Kidney (tissue), 14 donors: ENCODE data around the gene CELF4. TPM values are rescaled to one million over a fixed set of nuclear protein-coding genes. Genes with fewer than 3 reads are reported as not detected.

Source experiments
- DNase-seq, 5 donors: peaks; one replicate each; pipeline ENCODE4 v3.0.0-alpha.2; 2013 to 2020
- FAIRE-seq: peaks from 2 replicates; lab custom pipeline; 2012; peaks lifted over from hg19 to GRCh38; lab: Jason Lieb, UNC
- H3K27ac ChIP-seq, 2 donors: one replicate each; pipeline ENCODE4 v1.7.0; 2013; ENCODE audit warnings: low read depth in 2 of 2, low read length in 2 of 2, inconsistent platforms in 1 of 2
- H3K27me3 ChIP-seq: one replicate; pipeline ENCODE4 v1.7.1; 2013; ENCODE audit warnings: low read length, inconsistent platforms; ENCODE audit not compliant: control insufficient read depth, insufficient read depth
- H3K36me3 ChIP-seq, 3 donors: one replicate each; pipeline versions ENCODE4 v1.7.0 to v1.7.1; 2013; ENCODE audit warnings: low read length in 3 of 3, control low read depth in 1 of 3, inconsistent platforms in 1 of 3; ENCODE audit not compliant: insufficient read depth in 3 of 3, control insufficient read depth in 2 of 3
- H3K4me1 ChIP-seq, 3 donors: one replicate each; pipeline versions ENCODE4 v1.7.0 to v1.7.1; 2013; ENCODE audit warnings: low read length in 3 of 3, inconsistent platforms in 1 of 3, low read depth in 1 of 3; ENCODE audit not compliant: control insufficient read depth in 2 of 3, insufficient read depth in 2 of 3
- H3K4me3 ChIP-seq, 3 donors: one replicate each; pipeline versions ENCODE4 v1.7.0 to v1.8.1; 2013; ENCODE audit warnings: low read length in 3 of 3, control low read depth in 1 of 3, inconsistent platforms in 1 of 3
- H3K9ac ChIP-seq, 3 donors: one replicate each; pipeline versions ENCODE4 v1.7.0 to v1.7.1; 2013; ENCODE audit warnings: low read length in 3 of 3, control low read depth in 1 of 3, inconsistent platforms in 1 of 3
- H3K9me3 ChIP-seq, 3 donors: one replicate each; pipeline versions ENCODE4 v1.7.0 to v1.7.1; 2013; ENCODE audit warnings: low read length in 3 of 3, control low read depth in 1 of 3, inconsistent platforms in 1 of 3; ENCODE audit not compliant: control insufficient read depth in 2 of 3, insufficient read depth in 1 of 3
- intact Hi-C: fragments of 100-400 bp; cut with DNase I; formaldehyde crosslinking; loops from one replicate; pipeline ENCODE4 v1.11.1; 2022
- polyA plus RNA-seq: library from polyadenylated mRNA; stranded (reverse); fragments of 350-450 nt; fragmentation: Illumina TruSeq; extraction: RNeasy Lipid Tissue Mini Kit (QIAGEN cat#74804); gene quantifications from one replicate; pipeline ENCODE4 v1.2.3, GENCODE V29; 2014; ENCODE audit warnings: low read depth, low replicate concordance; ENCODE audit not compliant: insufficient read depth
- total RNA-seq: library from RNA; stranded (reverse); fragmentation: NEBNext Ultra II Directional; extraction: Animal tissue kit (Norgen Biotek cat#: 25700); gene quantifications from one replicate; pipeline ENCODE4 v1.2.1, GENCODE V29; 2021
- TF ChIP-seq, protein P1 (sequence below): IDR thresholded peaks from 3 replicates; pipeline ENCODE4 v1.5.1; 2012; ENCODE audit warnings: mild to moderate bottlenecking, moderate library complexity, borderline replicate concordance; ENCODE audit not compliant: insufficient read depth; ENCODE audit errors: extremely low read depth
- donor health status: control.
- donor health status: control.
- donor health status: control.
- donor health status: control.
- donor health status: control.
- donor health status: DM: yes; HTN: yes; CAD: no.
- donor health status: Normal renal cell carcinoma (clear cell type).

Gene CELF4
- total and polyA plus RNA-seq, 2 donors from 2014 or later: 0.85 to 1.5 TPM

DNA sequence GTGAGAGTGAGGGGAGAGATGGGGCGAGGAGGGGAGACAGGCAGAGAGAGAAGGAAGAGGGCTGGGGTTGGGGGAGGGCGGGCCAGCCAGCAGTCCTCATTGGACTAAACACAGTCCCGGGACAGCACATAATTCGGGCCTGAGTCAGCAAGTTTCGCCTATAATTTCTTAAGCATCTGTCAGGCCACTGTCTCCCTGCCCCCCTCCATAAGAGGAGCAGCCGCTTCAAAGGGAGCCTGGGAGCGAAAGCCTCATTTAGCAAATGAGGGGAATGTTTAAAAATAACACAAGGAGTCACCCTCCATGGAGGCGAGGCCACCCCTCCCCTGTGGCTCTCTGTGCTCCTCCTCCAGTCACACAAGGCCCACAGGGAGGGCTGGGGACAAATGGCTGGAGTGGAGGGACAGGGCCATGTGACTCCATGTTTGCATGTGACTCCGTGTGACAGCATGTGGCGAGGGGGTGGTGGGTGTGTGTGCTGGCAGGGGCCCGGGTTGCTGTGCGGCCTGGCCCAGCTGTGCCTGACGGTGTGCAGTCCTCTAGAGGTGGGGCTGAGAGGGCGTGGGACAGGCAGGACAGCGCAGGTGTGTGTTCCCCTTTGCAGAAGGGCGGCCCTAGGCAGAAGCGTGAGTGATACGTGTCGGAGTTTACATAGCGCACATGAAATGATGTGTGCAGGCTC lies 162.4 kb downstream of the CELF4 start:
- DNase-seq (peak; percentile 66 to 92 (median 72)), FAIRE-seq (no peak)
- H3K9me3 ChIP-seq: no peaks in the 10 kb centered on the region
- TF ChIP-seq, protein P1, sequence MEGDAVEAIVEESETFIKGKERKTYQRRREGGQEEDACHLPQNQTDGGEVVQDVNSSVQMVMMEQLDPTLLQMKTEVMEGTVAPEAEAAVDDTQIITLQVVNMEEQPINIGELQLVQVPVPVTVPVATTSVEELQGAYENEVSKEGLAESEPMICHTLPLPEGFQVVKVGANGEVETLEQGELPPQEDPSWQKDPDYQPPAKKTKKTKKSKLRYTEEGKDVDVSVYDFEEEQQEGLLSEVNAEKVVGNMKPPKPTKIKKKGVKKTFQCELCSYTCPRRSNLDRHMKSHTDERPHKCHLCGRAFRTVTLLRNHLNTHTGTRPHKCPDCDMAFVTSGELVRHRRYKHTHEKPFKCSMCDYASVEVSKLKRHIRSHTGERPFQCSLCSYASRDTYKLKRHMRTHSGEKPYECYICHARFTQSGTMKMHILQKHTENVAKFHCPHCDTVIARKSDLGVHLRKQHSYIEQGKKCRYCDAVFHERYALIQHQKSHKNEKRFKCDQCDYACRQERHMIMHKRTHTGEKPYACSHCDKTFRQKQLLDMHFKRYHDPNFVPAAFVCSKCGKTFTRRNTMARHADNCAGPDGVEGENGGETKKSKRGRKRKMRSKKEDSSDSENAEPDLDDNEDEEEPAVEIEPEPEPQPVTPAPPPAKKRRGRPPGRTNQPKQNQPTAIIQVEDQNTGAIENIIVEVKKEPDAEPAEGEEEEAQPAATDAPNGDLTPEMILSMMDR: no peak
- no peak overlapping the region for H3K9ac ChIP-seq
- no peak overlapping the region for H3K4me3 ChIP-seq
- intact Hi-C loops: no loop called here
- H3K4me1 ChIP-seq: no peaks in the 10 kb centered on the region
- no peak overlapping the region for H3K27ac ChIP-seq
- H3K36me3 ChIP-seq: no peaks in the 10 kb centered on the region
- H3K27me3 ChIP-seq: no peaks in the 10 kb centered on the region

DNA sequence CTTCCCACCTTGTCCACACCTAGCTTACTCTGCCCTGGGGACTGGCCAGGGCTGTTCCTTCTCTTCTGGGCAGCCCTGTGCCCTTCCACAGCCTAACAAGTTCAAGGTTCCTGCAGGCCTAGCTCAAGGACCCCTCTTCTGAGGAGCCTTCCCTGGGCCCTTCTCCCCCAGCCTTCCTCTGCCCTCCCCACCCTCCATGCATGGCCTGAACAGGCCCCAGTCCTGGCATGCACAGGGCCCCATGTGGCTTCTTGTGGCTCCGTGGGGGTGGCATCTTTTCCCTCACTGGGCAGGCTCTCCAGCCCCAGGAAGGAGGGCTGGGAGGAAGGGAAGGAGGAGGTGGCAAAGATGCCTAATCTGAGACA lies 162.9 kb downstream of the CELF4 start:
- intact Hi-C loops: no loop called here
- TF ChIP-seq, protein P1: no peak
- Histone ChIP-seq H3K4me3 (no peak overlapping the region), H3K9me3 (no peaks in the 10 kb centered on the region), H3K36me3 (no peaks in the 10 kb centered on the region), H3K9ac (no peak overlapping the region), H3K4me1 (no peaks in the 10 kb centered on the region), H3K27ac (no peak overlapping the region), H3K27me3 (no peaks in the 10 kb centered on the region)
- no peak for DNase-seq
- no peak for FAIRE-seq

DNA sequence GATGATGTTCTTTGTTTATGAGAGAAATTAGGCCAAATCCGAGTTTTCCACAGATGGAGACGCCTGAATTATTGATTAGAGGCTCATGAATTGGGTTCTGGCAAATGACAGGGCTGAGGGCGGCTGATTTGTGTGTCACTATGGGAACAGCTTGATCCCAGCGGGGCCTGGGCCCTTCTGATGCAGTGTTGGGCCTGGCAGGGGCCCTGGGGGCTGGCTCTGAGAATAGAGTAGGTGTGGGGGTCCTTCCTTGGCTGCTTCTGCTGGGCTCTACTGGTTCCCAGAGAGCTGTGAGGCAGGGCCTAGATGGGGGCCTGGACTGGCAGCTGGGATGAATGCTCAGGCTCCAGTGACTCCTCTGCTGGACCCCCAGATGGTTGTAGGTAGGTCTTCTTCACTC lies 164.8 kb downstream of the CELF4 start:
- Histone ChIP-seq H3K9ac (no peak overlapping the region), H3K27me3 (no peaks in the 10 kb centered on the region), H3K27ac (no peak overlapping the region), H3K4me3 (no peak overlapping the region), H3K9me3 (no peaks in the 10 kb centered on the region), H3K4me1 (no peaks in the 10 kb centered on the region), H3K36me3 (no peaks in the 10 kb centered on the region)
- no peak for FAIRE-seq
- TF ChIP-seq, protein P1: no peak
- intact Hi-C loops: no loop called here
- DNase-seq: peak in 1 of 5 donors; percentile 49
